GM12801 (cell line): ENCODE results near the gene SLC36A1.

Source experiments
- CTCF ChIP-seq: IDR thresholded peaks from one replicate; pipeline ENCODE4 v1.5.1; 2011; ENCODE audit warnings: control low read depth; ENCODE audit not compliant: insufficient read length; ENCODE audit errors: extremely low read depth

Gene SLC36A1

DNA sequence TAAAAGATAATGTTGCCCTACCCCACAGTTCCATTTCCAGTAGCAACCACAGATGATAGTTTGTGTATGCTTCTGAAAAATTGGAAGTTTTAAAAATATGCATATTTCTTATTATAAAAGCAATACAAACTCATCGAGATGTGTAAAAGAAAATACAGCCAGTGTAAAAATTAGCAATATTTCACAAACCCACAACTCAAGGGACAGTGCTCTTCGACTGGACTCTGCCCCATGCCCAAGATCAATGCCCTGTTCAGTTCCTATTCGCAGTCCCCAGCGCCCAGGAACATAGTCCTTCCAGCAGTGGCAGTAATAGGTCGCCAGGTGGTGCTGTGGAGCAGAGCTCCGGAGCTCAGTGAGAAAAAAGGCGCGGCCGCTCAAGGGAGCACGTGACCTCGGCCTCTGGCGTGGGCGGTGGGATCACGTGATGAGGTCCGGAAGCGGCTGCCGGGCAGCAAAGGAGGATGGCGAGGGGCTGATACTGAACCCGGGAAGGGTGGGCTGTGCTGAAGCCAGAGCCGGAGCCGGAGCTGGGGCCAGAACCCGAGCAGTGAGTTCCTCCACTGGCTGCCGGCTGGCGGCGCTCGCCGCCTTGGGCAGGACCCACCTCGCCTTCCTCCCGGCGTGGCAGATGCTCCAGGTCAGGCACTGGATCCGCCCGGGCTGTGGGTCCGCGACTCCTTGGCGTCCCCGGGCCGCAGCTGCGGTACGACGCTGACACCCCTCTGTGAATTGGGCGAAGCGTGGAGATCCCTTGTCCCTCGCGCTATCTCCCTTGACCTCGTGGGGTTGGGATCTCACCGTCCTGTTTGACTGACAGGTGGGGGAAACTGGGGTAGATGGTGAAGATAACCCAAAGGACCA lies at the start of gene SLC36A1:
Gene SLC36A1 (plus strand): TSS at position 430 of the 864 bp plus-strand sequence. CDS start 11,190 bp downstream, outside the sequence.
- TF ChIP-seq CTCF = peak; percentile 6

DNA sequence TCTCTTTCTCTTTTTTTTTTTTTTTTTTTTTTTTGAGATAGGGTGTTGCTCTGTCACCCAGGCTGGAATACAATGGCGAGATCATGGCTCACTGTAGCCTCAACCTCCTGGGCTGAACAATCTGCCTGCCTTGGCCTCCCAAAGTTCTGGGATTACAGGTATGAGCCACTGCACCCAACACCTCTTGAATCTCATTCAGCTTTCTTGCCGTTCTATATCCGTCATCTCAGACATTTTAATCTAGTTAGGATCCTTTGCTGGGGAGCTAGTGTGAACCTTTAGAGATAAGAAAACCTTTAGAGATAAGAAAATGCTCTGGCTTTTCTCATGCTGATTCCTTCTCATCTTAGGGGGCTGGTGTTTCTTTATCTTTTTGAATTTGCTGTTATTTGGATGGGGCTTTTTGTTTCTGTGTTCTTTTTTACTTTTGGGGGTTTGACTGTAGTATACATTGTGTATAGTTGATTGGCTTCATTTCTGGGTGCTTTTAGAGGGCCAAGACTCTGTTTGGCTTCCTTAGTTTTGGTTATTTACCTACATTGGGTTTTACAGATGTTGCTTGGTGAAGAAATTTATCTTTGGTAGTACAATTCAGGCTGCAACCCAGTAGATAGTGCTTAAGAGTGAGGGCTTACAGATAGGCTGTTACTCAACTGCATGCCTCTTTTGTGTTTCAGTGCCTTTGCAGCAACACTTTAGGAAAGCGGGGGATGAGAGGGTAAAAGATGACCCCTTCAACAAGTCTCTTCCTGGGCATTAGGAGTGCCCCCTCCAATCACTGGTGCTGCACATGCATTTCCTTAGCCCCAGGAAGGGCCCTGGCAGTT lies 41.9 kb upstream of the SLC36A1 start:
- no peak for TF ChIP-seq CTCF

DNA sequence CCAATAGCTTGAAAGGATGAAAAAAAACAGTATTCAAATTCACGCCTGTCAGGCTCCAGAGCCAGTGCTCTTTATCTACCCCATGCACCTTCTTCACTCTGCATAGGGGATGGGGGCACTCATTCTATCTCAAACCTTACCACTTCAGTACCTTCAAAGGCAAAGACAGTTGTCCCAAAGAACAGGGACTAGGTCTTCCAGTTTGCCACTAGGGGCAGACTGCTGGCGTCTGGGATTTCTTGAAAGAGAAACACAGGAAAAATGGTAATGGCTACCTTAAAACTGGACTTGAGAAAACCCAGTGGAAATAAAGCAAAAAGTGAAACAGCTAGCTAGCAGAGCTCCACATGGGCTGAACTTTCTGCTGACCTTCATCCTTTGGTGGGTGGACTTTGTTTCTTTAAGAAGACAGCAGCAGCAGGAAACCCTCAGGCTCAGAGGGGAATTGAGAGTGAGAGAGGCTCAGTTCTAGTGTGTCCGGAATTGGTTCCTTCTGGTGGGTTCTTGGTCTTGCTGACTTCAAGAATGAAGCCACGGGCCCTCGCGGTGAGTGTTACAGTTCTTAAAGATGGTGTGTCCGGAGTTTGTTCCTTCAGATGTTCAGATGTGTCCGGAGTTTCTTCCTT lies 41.0 kb upstream of the SLC36A1 start:
- no peak for TF ChIP-seq CTCF

DNA sequence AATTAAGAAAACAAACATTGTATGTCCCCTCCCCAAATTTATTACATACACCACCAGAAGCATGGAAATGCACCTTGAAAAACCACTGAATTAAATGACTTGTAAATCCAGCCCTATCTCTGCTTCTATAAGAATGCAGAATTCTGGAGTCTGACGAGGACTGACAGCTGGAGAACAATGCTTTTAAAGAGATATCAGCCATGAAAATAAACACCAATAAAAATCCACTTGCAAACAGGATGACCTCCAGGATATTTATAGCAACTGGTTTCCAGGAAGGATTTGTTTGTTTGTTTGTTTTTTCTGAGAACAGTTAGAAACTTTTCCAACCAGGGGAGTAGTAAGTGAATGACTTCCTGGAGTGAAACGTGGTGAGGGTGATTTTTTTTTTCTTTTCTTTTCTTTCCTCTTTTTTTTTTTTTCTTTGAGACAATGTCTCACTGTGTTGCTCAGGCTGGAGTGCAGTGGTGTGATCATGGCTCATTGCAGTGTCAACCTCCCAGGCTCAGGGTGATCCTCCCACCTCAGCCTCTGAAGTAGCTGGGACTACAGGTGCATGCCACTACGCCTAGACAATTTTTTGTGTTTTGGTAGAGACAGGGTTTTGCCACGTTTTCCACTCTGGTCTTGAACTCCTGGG lies 38.7 kb upstream of the SLC36A1 start:
- TF ChIP-seq CTCF = no peak

DNA sequence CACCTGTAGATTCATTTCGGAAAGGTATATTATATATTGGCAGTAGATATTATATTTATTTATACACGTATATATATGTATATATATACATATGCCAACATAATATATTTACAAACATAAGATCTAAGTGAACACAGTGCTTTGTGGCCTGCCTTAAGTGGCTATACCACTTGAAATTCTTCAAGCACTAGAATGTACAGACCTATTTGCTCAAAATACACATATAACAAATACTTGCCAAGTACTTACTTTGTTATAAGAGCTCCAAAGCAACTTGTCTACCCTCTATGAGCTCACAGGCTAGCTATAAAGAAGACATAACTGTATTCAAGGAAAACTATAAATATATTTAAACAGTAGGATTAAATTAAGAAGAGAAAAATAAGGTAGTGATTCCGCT lies 33.6 kb upstream of the SLC36A1 start:
- TF ChIP-seq CTCF = no peak

DNA sequence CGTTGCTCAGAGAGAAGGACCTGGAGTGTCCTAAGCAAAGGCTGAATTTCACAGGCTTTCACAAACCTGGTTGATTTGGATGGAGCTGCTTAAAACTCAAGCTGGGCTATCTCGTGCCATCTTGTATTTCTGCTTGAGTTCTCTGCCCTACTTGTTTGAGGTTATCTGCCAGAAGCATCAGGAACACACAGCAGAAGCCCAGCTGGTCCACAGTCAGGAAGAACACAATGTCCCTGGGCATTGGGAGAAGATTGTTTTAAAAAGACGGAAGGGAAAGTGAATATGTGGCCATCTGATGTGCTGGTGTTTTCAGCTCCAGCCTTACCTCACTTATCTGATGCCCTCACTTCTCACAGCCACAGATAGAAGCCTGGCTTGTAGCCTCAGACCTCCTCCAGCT lies 32.9 kb upstream of the SLC36A1 start:
- TF ChIP-seq CTCF = no peak

- TF ChIP-seq CTCF = no peak
Measured at GRCh38 chr5:151417712-151418111, 29.7 kb upstream of the SLC36A1 start.
